GM12873 (cell line): ENCODE results near the gene SLC1A3.

Source experiments
- TF ChIP-seq, protein P1 (sequence below): IDR thresholded peaks from 2 replicates; pipeline ENCODE4 v1.5.1; 2012; ENCODE audit warnings: low read depth, mild to moderate bottlenecking, moderate library complexity, low read length, control low read depth; ENCODE audit not compliant: insufficient read depth; ENCODE audit errors: missing control alignments

Gene SLC1A3

DNA sequence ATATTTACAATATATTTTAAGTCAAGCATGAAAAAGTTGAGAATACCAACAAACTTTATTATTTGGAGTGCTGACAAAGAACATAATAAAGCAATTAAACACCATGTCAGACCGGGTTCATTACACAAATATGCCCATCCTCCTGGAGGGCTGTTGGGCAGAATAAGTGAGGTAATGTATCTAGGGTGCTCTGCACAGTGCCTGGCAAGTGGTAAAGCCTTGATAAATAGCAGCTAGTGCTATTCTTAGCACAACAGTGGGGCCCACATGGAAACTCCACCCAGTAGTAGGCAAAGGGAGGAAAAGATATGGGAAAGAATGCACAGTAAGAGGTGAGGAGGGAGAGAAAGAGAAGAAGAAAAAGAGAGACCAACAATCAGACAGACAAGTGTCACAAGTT, 97.7 kb downstream of the SLC1A3 start:
- TF ChIP-seq, protein P1, sequence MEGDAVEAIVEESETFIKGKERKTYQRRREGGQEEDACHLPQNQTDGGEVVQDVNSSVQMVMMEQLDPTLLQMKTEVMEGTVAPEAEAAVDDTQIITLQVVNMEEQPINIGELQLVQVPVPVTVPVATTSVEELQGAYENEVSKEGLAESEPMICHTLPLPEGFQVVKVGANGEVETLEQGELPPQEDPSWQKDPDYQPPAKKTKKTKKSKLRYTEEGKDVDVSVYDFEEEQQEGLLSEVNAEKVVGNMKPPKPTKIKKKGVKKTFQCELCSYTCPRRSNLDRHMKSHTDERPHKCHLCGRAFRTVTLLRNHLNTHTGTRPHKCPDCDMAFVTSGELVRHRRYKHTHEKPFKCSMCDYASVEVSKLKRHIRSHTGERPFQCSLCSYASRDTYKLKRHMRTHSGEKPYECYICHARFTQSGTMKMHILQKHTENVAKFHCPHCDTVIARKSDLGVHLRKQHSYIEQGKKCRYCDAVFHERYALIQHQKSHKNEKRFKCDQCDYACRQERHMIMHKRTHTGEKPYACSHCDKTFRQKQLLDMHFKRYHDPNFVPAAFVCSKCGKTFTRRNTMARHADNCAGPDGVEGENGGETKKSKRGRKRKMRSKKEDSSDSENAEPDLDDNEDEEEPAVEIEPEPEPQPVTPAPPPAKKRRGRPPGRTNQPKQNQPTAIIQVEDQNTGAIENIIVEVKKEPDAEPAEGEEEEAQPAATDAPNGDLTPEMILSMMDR, result no peak

DNA sequence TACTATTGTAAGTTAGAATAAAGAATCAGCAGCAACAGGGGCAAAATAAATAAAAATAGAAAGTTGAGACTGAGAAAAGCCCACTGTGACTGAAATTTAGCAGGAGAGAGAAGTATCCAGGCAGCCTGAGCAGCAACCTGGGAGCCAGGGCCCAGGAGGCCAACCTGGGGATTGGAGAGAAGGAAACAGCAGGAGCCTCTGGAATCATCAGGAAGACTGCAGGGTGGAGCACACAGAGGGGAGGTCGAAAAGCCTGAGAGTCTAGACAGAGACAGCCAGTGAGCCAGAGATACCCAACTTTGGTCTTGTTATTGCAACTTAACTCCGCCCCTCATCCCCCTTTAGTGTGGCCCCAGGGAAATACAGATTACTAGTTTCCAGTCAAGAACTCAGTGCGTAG, 98.6 kb downstream of the SLC1A3 start:
- TF ChIP-seq, protein P1, result no peak

DNA sequence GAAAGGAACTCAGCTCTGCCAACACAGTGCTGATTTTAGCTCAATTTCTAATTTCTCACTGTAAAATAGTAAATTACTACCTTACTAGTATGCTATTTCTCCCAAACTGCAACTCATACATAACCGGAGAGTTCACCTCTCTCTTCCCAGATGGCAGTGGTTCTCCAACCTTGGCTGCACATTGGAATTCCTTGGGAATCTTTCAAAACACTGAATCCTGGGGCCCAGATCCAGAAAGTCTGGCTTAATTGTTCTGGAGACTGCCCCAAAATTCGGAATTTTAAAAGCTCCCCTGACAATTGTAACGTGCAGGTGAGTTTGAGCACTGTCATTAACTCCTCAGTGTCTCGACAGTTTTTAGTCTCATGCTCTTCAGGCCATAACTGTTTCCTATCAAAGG, 100.3 kb downstream of the SLC1A3 start:
- TF ChIP-seq, protein P1, result no peak

DNA sequence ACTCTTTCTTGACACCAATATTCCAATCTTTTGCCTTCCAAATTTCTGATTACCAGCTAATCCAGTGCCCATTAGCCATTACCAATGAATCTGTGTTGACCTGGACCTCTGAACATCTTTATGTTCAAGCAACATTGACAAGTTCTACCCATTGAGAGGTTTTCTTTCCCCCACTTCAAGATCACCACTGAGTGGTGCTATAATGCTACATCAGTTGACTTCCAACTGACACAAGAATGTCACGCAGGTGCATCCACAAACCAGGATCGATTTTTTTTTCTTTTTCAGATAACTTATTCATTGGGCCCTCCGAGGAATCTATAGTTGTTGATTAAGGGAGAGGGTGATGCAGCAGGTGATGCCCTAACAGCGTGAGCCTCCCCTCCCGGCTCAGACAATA, 102.6 kb downstream of the SLC1A3 start:
- TF ChIP-seq, protein P1, result no peak

DNA sequence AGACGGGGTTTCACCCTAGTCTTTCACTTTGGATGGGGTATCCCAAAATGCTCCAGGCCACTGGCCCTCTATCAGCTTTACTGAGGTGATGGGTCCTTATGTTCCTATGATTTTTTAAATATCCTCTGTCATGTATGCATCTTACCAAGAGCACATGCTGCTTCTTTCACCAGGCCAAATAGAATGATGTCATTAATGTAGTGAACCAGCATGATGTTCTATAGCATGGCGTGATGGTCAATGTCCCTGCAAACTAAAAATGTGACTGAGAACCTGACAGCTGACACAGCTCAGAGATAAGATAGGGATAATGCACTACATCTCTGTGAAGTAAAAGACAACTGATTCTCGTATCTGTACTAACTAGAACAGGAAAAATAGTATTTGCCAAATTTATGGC, 103.6 kb downstream of the SLC1A3 start:
- TF ChIP-seq, protein P1, result no peak

DNA sequence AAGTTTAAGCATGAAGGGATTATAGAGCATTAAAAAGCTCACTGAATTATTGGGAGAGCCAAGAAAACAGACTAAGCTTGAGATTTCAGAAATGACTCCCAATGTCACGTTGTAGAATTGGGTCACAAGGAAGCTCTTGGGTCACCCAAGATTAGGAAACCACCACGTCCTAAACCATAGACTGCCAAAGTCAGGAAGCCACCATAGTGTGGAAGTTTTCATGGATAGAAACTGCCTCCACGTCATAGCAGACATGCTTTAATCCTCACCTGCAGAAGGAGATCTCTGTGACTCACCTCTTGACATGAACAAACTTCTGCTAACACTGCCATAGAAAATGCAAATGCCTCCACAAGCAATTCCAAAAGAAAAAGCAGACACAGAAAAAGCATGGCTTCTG, 106.3 kb downstream of the SLC1A3 start:
- TF ChIP-seq, protein P1, result no peak

DNA sequence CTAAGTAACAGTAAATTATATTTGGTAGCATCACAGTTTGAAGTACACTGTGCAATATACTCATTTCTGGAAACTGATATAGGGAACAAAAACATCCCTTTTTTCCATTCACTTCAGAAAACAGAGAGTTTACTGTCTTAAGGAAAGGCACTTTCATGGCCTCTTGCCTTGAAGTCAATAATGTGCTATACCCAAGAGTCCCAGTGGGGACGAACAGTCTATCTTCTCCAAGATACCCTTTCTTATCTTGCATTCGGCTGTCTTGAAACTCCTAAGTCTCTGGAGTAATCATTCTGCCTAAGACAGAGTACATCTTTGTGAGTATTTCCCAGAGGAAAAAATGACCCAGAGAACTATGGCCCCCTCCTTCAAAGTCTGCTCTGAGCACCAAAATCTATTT, 107.1 kb downstream of the SLC1A3 start:
- TF ChIP-seq, protein P1, result no peak
